GM12891 (cell line): ENCODE results near the gene STX11.

Source experiments
- DNase-seq: peaks from one replicate; pipeline ENCODE4 v3.0.0; 2011; ENCODE audit warnings: low spot score; ENCODE audit not compliant: insufficient read length
- FAIRE-seq: peaks from 2 replicates; lab custom pipeline; 2011; peaks lifted over from hg19 to GRCh38; lab: Jason Lieb, UNC
- PAX5 ChIP-seq: IDR thresholded peaks from 2 replicates; pipeline ENCODE4 v1.6.1; 2011; ENCODE audit warnings: low read length, moderate library complexity, mild to moderate bottlenecking; ENCODE audit not compliant: insufficient read depth, severe bottlenecking
- POLR2A ChIP-seq: IDR thresholded peaks from 2 replicates; pipeline ENCODE4 v1.6.1; 2011; ENCODE audit warnings: low read depth, low read length, control low read depth
- POLR2AphosphoS5 ChIP-seq: IDR thresholded peaks from 2 replicates; pipeline ENCODE4 v1.6.1; 2011; ENCODE audit warnings: low read depth, low read length, control low read depth
- POU2F2 ChIP-seq: IDR thresholded peaks from 2 replicates; pipeline ENCODE4 v1.6.1; 2011; ENCODE audit warnings: low read depth, mild to moderate bottlenecking, control low read depth, low read length, moderate library complexity
- SPI1 ChIP-seq: IDR thresholded peaks from 2 replicates; pipeline ENCODE4 v1.6.1; 2011; ENCODE audit warnings: low read depth, low read length, control low read depth
- TAF1 ChIP-seq: IDR thresholded peaks from 2 replicates; pipeline ENCODE4 v1.6.1; 2011; ENCODE audit warnings: low read depth, low read length, control low read depth

STX11 gene

GRCh38 chr6:144232832-144233230 lies 82.5 kb downstream of the STX11 start:
- DNase-seq (no peak), FAIRE-seq (no peak)
- TF ChIP-seq PAX5 = no peak
- TF ChIP-seq POLR2A = no peak
- TF ChIP-seq POU2F2 = no peak
- no peak for TF ChIP-seq POLR2AphosphoS5
- no peak for TF ChIP-seq TAF1
- TF ChIP-seq SPI1 = no peak

- no peak for TF ChIP-seq SPI1
- TF ChIP-seq POLR2AphosphoS5 = no peak
- TF ChIP-seq POU2F2 = no peak
- no peak for TF ChIP-seq PAX5
- TF ChIP-seq POLR2A = no peak
- no peak for TF ChIP-seq TAF1
- no peak for DNase-seq
- FAIRE-seq = no peak
Measured at GRCh38 chr6:144234399-144234798, 84.1 kb downstream of the STX11 start.

DNA sequence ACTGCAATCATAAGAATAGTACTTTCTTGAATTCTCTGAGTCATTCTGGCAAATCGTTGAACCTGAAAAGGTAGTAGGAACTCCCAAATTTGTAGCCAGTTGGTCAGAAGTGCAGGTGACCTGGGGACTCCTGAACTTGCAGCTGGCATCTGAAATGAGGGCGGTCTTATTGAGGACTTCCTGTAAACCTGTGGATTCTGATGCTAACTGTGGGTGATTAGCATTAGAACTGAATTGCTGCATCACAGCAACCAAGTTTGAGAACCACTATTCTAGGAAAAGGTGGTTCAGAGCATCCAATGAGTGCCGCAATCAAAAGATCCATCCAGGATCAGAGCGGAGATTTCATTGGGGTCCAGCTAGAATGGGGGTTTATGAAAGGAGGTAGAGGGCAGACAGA lies 84.6 kb downstream of the STX11 start:
- FAIRE-seq (no peak), DNase-seq (no peak)
- TF ChIP-seq PAX5 (no peak), POLR2A (no peak)
